Inflammatory macrophage (primary cell): ENCODE measurements around the gene MEI1.
A peak's percentile ranks its signal among the peaks of the same experiment; 100 is the strongest.
"Not testable (repeated sequence)": the region's sequence is repeated elsewhere in the genome, so short reads cannot be mapped to it uniquely, and the experiment has no call there.

Experiments used
- DNase-seq, 2 donors: peaks; one replicate each; pipeline ENCODE4 v3.0.0-alpha.2; 2020 to 2022

Gene MEI1

DNA sequence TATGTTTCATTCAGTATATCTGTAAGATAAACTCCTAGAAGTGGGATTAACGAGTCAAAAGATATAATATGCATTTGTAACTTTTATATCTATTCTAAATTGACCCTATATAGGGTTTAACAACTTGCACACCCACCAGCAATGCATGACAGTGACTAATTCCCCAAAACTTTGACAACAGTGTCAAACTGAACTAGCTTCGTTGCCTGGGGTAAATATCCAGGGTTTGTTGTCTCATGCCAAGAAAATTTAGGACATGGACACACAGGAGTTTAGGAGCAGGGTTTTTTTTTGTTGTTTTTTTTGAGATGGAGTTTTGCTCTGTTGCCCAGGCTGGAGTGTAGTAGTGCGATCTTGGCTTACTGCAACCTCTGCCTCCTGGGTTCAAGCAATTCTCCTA, 15.7 kb upstream of the MEI1 start:
- DNase-seq: peak in 1 of 2 donors; percentile 24

DNA sequence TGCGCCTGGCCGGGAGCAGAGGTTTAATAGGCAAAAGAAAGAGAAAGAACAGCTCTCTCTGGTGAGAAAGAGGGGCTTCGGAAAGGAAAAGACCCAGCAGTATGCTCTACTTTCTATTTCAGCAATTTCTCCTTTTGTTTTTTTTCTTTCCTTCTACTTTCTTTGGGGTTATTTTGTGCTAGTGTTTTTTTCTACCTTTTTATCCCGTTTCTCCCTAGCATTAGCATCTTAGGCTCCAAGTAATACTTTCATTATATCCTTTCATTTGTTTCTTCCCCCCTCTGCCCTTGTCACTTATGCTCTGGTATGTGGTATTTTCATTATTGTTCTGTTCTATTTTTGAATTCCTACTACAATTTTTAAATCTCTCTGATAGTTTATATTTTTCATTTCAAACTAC, 15.1 kb upstream of the MEI1 start:
- no peak for DNase-seq

DNA sequence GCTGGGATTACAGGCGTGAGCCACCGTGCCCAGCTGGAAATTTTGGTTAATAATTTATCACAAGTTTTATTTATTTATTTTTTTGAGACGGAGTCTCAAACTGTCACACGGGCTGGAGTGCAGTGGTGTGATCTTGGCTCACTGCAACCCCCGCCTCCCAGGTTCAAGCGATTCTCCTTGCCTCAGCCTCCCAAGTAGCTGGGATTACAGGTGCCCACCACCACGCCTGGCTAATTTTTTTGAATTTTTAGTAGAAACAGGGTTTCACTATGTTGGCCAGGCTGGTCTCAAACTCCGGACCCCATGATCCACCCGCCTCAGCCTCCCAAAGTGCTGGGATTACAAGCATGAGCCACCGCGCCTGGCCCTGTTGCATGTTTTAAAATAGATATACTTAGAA, 12.4 kb upstream of the MEI1 start:
- not testable (repeated sequence) for DNase-seq

DNA sequence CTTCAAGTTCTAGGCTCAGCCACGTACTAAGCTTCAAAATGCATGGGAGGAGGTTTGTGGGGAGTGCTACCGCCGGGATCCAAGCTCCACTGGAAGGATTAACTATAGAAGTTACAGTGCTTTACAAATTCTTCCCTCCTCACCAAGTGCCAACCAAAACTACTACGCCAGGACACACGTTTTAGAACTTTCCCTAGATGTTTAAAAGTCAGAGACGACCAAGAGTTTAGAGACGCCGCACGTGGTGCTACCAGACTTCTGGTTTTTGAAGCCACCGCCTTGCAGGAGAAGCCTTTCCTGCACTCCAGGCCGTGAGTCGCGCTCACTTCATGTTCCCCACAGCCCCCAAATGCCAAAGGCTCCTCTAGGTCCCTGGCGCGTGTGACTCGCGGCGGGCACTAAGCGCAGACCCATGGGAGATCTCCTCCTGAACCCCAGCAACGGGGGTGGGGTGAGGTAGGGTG, 11.4 kb upstream of the MEI1 start:
- DNase-seq: peak; percentile 37 to 57

DNA sequence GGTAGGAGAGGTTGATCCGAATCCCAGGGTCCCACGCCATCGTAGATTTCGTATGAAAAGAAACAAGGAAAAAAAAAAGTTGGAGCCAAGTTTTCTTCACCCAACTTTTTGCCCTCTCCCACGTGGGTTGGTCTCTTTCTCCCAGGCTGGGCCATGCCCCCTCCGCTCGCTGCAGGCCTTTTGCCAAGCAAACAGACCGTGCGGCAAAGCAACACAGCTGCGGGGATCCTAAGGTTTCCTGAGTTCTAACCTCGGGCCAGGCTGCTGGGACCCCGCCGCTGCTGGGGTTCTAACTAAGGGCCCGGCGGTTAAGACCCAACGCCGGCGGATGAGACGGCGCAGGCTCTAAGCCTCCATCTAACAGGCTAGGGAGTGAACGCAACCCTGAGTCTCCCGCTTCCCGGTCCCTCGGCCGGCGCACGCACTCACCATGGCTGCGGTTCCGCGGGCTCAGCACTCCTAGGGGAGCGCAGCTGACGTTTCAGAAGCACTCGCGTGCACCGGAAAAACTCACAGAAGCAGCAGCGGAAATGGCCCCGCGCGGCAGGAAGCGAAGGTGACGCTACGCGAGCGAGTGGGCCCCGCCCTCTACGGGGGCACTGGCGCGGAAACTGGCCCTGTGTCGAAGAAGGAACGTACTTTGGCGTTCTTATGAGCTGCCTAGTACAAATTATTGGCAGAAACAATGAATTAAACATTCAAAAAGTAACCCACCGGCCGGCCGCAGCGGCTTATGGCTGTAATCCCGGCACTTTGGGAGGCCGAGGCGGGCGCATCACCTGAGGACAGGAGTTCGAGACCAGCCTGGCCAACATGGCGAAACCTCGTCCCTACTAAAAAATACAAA, 10.7 kb upstream of the MEI1 start, which contains the start of gene SNU13:
TSS of gene SNU13 (minus strand) at position 503 of the 847 bp plus-strand sequence. CDS start at position 432, 71 bp downstream.
- DNase-seq: peak; percentile 94 to 96

DNA sequence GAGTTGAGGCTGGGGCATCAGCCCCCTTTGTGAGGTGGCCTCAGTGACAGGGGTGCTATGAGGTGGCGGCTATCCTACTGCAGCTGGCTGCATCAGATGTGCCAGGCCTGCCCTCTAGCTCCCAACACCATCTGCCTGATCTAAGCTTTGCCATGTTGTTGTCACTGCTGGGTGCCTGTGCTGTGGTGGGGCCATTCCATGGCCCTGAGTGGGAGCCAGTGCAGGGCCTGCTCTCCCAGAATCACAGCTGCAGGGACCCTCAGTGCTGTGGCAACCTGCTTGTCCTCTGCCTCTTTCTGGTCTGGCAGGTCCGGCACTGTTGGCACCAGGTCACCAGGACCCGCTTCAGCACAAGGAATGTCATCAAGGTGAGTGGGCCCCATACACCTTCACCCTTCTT, 8.8 kb upstream of the MEI1 start:
- no peak for DNase-seq

DNA sequence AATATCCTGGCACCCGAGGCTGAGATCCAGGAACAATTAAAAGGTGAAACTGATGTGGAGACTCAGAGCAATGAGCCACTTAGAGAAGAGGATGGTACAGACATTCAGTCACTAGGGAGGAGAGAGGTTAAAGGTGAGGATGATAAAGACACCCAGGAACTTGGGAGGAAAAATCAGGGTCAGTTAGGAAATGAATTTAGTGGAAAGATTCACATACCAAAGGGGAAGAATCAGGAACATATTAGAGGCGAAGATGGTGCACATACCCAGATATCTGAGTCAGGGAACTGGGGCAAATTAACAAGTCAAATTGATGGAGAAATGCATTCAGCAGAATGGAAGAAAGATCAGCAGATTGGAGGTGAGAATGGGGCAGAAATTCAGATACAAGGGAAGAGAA, 4.1 kb upstream of the MEI1 start:
- DNase-seq: no peak

DNA sequence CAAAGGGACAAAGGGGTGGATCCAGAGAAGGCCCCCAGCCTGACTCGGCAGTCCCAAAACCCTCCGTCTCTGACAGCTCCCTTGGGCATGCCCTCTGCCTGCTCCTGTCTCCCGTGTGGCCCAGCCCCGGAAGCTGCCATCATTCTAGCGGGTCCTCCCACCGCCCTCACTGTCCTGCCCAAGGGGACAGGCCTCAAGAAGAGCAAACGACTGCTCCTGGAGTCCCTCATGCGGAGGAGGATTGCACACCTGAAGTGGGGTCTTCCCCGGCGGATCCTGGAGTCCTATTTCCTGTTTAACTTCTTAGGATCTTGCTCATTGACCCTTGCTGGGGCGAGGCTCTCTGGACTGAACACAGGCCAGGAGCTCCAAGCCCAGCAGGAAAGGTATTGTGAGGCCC, 2.6 kb upstream of the MEI1 start:
- DNase-seq: no peak

DNA sequence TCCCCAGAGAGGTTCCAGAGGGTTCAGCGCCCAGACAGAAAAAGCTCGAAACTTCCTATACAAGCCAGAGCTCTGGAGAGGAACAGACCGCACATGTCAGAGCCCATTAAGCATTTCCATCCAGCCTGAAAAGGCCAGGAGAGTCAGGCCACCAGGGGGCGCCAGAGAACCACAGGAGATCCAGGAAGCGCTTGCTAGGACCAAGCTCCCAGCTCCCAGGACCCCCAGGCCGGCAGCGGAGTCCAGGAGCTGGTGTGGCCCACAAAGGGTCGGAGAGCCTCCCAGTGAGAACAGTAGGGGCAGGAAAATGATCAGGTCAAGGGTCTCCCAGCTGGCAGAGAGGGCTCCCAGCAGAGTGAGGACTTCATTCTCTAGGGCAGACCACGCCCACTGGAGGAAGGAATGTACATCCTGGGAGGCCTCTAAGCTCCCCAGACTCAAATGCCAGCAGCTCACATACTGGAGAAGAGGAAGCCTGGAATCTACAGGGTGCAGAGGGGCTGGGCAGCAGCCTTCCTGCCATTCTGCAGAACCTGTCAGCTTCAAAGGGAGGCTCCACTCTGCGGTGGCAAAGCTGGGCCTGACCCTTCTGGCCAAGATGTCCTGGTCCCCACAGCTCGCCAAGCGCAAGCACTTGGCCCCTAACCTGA, 2.1 kb upstream of the MEI1 start:
- peak; percentile 90 to 92 for DNase-seq

DNA sequence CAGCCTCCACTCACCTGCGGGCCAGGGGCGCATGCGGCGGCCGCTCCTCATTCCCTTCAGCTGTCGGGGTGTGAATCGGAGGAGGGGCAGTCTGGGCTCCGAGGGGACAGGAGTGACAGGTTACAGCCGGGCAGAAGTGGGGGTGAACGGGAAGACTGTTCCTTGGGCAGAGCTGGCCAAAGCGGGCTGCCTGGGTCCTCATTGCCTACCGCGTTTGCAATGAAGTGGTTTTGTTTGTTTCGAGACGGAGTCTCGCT, 733 bp downstream of the MEI1 start:
- no peak for DNase-seq

DNA sequence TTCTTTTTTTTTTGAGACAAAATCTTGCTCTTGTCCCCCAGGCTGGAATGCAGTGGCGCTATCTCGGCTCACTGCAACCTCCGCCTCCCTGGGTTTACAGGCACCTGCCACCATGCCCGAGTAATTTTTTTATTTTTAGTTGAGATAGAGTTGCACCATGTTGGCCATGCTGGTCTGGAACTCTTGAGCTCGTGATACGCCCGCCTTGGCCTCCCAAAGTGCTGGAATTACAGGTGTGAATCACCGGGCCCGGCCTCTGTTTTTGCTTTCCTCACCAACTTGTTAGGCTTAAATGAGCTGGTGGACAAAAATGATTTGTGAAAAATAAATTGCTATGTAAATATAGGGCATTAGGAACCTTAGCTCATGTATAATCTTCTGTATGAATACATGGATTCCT, 3.5 kb downstream of the MEI1 start:
- no peak for DNase-seq

DNA sequence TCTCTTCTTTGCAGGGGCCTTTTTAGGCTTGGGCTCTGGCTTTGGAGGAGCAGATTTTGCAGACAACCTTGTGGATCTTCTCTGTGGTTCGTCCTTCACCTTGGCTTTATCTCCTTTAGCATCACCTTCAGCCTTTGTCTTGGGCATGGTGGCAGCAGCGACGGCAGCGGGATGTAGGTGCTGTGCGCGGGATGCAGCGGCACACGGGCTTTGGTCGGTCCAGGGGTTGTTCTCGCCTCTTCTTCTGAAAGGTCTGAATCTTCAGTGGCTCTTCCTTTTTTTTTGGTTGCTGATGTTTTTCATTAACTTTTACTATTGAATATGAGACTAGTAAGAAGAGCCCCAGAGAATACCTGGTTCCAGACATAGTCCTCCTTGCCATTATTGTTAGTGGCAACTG, 10.0 kb downstream of the MEI1 start:
- no peak for DNase-seq

DNA sequence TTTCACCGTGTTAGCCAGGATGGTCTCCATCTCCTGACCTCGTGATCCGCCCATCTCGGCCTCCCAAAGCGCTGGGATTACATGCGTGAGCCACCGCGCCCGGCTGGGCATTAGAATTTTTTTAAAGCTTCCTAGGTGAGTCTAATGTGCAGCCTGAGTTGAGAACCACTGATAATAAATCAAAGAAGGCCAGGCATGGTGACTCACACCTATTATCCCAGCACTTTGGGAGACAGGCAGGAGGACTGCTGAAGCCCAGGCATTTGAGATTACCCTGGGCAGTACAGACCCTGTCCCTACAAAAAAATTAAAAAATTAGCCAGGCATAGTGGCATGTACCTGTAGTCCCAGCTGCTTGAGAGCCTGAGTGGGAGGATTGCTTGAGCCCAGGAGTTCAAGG, 13.7 kb downstream of the MEI1 start:
- DNase-seq: no peak

DNA sequence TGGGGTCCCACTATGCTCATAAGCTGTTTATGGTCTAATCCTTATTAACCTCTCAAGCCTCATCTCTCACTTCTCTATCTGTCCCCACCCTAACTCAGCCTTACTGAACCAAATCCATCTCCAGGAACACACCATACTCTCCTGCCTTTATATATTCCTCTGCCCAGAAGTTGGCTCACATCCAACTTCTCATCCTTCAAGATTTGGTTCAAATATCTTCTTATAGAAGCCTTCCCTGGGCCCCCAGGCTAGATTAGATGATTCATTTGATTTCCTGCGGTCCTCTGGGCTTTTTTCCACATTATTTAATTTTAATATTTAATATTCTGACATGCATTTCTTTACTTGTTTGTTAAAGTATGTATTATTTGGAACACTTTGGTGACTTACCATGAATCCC, 23.2 kb downstream of the MEI1 start:
- DNase-seq: no peak

DNA sequence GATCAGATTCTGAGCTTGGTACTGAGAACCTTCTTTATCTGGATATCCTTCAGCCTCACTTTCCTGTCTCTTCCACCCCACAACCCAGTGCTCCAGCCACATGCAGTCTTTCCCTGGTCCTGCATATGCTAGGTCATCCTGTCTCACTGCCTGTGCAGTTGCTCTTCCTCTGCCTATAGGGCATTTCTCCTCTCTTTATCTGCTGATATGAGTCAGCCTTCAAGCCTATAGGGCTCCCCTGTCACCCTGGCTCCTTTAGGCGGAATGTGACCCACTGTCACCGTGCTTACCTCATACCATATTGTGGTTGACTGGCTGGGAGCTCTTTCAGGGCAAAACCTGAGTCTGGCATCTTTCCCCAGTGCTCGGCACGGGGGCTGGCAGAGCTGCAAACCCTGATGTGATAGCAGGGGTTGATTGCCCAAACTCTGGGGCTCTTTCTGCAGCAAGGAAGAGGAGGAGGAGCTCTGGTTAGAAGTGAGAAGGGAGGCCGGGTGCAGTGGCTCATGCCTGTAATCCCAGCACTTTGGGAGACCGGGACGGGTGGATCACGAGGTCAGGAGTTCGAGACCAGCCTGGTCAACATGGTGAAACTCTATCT, 26.3 kb downstream of the MEI1 start:
- DNase-seq: no peak

DNA sequence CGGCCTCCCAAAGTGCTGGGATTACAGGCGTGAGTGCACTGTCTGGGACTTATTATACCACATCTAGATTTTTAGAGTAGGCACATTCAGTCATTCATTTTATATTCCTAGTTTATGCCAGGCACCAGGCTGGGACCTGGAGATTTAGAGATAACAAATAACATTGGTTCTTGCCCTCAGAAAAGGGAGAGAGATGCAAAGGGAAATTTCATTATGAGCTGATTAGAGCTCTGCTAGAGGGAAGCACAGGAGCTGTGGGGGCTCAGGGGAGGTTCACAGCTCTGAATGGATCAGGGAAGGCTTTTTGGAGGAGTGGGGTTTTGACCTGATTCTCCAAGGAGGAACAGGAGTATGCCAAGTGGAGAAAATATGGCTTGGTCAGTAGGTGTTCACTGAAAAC, 32.3 kb downstream of the MEI1 start:
- DNase-seq: no peak

DNA sequence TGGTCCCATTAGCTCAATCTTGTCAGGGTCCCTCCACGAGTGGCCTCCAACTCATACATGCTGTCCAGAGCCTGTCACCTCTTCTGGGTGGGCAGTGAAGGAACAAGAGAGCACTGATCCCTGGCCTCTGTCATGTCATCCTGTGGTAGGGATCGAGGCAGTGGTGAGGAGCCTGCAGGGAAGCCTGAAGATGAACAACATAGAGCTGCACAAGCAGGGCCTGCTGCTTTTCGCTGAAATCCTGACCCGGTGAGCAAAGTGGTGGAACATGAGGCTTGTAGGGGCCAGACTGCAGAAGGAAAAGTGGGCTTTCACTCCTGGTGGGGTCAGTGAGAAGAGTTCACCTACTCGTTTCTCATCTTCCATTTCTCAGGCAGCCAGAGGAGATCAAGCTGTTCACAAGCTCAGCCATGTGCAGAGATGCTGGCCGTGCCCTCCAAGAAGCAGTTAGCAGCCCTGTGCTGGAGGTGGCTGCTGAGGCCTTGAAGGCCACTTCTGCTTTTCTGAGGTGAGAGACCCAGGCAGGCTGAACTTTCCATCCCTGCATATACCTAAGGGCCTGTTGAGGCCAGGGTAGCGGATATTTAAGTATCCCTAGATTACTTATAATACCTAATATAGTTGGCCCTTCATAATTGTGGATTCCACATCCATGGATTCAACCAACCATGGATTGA, 32.9 kb downstream of the MEI1 start:
- no peak for DNase-seq

DNA sequence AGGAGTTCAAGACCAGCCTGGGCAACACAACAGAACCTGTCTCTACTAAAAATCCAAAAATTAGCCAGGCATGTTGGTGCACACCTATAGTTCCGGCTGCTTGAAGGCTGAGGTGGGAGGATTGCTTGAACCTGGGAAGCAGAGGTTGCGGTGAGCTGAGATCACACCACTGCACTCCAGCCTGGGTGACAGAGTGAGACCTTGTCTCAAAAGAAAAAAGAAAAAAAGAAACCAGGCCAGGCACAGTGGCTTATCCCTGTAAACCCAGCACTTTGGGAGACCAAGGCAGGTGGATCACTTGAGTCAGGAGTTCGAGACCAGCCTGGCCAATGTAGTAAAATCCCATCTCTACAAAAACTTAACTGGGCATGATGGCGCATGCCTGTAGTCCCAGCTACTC, 33.9 kb downstream of the MEI1 start:
- not testable (repeated sequence) for DNase-seq

DNA sequence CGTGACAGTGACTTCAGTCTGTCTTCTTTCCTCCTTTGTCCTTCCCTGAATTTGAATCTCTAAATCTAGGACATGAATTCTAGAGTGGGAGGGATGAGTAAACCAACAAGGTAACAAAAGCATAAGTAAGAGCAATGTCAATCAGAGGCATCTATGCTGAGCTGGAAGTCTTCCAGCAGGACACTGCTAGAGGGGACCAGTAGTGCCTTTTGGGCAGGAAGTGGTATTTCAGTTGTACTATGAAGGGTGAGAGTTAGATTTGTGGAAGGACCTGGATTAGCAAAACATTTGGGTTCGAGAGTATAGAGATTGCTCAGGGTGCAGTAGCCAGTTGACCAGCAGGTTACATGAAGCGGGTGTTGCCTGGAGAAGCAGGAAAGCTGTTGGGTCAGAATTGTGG, 40.3 kb downstream of the MEI1 start:
- DNase-seq: no peak

DNA sequence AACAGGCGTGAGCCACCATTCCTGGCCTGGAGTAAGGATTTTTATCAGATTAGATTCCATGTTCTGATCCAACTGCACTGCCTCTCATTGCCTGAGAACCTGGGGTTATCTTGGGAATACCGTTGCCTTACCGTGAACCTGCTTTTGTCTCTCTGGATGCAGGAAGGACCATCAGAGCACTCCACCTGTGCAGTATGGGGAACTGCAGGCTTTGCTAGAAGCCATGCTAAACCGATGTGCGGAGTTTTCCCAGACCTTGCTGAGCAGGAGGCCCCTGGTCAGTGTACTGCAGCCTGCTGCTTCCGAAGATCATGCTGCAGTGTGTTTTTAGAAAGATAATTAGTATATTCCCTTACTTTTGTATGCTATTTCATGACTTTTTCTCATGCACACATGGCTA, 43.6 kb downstream of the MEI1 start:
- DNase-seq: no peak

DNA sequence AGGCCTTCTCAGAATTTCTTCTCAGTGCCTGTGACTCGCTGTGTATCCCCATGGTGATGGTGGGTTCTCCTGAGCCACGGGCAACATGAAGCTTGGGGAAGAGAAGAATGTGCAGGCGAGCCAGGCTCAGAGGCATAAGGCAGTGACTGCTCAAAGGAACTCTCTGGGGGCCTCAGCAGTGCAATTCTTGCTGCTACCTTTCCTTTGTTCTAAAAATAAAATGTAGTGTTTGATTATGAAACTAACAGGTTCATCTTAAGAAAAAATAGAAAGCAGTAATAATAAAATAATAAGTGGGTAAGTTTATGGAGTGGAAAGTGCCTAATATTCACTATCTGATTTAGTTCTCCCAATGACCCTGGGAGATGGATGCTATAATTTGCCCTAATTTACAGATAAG, 46.7 kb downstream of the MEI1 start:
- DNase-seq: no peak

DNA sequence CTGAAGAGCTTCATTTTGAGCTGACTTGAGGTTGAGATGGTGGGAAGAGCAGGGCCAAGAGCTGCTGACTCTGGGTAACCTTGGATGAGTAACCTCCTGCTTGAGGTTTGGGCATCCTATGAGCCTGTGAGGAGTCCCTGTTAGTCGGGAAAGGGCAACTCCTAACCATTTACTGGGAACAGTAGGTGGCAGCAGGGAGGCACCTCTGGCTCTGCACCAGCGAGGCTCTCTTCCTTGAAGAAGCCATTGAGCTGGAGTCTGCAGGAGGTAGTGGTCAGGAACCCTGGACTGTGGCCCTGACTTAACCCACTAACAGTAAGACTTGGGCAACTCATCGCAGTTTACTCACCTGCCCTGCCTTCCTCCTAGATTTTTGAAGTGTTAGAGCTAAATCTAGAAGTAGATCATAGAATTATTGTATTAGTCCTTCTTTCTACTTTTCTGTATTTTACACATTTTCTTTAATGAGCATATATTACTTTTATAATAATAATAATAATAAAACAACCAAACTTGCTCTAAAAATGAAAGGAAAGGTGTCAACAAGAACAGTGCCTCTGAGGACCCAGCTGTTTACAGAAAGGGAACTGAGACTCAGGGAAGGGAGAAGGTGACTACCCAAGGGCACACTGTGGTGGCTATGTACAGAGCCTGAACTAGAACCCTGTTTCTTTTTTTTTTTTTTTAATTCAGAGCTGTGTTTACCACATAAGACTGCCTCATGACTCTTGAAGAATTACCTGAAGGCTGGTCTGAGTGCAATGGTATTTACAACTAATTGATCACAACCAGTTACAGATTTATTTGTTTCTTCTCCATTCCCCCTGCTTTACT, 47.5 kb downstream of the MEI1 start:
- peak; percentile 81 to 84 for DNase-seq
